ENCODE data around the gene GREM1.

The GREM1 gene

GRCh38 chr15:32709295-32710033, 8.3 kb upstream of the GREM1 start:
- H3K36me3 Mint-ChIP-seq (ENCODE audit: low read depth) = no peaks in the 10 kb centered on the region
- H3K27me3 Mint-ChIP-seq (ENCODE audit: low read depth) = peaks cover 35% of the 10 kb centered on the region
- no peaks in the 10 kb centered on the region for H3K4me1 Mint-ChIP-seq
- TF ChIP-seq, protein P1, sequence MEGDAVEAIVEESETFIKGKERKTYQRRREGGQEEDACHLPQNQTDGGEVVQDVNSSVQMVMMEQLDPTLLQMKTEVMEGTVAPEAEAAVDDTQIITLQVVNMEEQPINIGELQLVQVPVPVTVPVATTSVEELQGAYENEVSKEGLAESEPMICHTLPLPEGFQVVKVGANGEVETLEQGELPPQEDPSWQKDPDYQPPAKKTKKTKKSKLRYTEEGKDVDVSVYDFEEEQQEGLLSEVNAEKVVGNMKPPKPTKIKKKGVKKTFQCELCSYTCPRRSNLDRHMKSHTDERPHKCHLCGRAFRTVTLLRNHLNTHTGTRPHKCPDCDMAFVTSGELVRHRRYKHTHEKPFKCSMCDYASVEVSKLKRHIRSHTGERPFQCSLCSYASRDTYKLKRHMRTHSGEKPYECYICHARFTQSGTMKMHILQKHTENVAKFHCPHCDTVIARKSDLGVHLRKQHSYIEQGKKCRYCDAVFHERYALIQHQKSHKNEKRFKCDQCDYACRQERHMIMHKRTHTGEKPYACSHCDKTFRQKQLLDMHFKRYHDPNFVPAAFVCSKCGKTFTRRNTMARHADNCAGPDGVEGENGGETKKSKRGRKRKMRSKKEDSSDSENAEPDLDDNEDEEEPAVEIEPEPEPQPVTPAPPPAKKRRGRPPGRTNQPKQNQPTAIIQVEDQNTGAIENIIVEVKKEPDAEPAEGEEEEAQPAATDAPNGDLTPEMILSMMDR (IDR thresholded peaks at IDR 0.05; ENCODE audit: unreplicated experiment in 3 of 3) = no peak
- H3K4me3 Mint-ChIP-seq = no peak overlapping the region
- no peaks in the 10 kb centered on the region for H3K9me3 Mint-ChIP-seq
- no peak overlapping the region for H3K27ac Mint-ChIP-seq

DNA sequence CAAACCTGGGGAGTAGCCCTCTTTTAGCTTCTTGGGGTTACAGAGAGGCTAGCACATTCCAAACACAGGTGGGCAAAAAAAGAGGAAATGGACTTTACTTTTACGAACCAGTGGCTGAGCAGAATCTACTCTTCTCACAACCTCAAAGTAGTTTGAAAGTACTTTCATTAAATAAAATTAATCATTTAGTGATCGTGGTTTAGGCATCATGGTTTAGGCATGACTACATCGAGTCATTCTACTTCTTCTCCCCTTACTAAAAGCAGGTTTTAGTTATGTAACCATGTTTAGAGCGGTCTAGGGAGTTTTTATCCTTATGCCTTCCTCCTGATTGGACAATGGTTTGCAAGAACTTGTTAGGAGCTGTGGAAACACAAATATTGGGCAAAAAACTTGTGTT, 2.5 kb upstream of the GREM1 start:
- Mint-ChIP-seq H3K27me3 (ENCODE audit: low read depth) (peaks cover 83% of the 10 kb centered on the region), H3K4me1 (peaks cover 13% of the 10 kb centered on the region), H3K36me3 (ENCODE audit: low read depth) (no peaks in the 10 kb centered on the region), H3K27ac (no peak overlapping the region), H3K9me3 (no peaks in the 10 kb centered on the region), H3K4me3 (no peak overlapping the region)
- TF ChIP-seq, protein P1 (IDR thresholded peaks at IDR 0.05; ENCODE audit: unreplicated experiment in 3 of 3) = no peak

- H3K36me3 Mint-ChIP-seq (ENCODE audit: low read depth) = no peaks in the 10 kb centered on the region
- TF ChIP-seq, protein P1 (IDR thresholded peaks at IDR 0.05; ENCODE audit: unreplicated experiment in 3 of 3) = no peak
- H3K4me1 Mint-ChIP-seq = peaks cover 13% of the 10 kb centered on the region
- no peaks in the 10 kb centered on the region for H3K9me3 Mint-ChIP-seq
- peaks cover 94% of the 10 kb centered on the region for H3K27me3 Mint-ChIP-seq (ENCODE audit: low read depth)
- H3K4me3 Mint-ChIP-seq = peak overlapping the region; percentile 29 to 88 (median 42)
- no peak overlapping the region for H3K27ac Mint-ChIP-seq
Measured at GRCh38 chr15:32716216-32716914, 1.4 kb upstream of the GREM1 start.

- Mint-ChIP-seq H3K36me3 (ENCODE audit: low read depth) (no peaks in the 10 kb centered on the region), H3K27me3 (ENCODE audit: low read depth) (peaks cover 97% of the 10 kb centered on the region), H3K27ac (no peak overlapping the region), H3K4me3 (peak overlapping the region; percentile 29 to 88 (median 31)), H3K4me1 (peaks cover 13% of the 10 kb centered on the region), H3K9me3 (no peaks in the 10 kb centered on the region)
- TF ChIP-seq, protein P1 (IDR thresholded peaks at IDR 0.05; ENCODE audit: unreplicated experiment in 3 of 3) = no peak
Measured at GRCh38 chr15:32716915-32717425, 834 bp upstream of the GREM1 start.

DNA sequence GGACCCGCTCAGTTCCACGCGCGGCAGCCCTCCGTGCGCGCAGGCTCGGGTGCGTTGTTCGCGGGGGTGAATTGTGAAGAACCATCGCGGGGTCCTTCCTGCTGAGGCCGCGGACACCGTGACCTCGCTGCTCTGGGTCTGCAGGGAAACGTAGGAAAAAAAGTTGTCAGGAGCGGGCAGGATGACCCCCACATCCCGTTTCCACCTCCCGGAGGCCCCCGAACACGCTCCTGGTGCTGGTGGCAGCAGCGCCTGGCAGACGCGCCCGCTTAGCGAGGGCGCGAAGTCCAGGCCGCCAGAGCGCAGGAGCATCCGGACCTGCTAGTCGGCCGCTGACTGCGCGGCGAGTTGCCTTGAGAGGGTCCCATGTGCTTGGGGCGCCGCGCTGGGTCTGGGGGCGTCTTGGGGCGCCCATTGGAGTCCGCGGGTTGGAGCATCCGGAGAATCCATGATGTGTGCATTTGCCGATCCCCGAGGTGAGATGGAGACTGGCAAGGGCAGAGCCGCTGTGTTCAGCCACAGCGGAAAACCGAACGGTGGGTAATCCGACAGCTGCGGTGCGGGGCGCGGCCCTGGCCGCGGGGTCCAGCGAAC, 520 bp downstream of the GREM1 start:
- Mint-ChIP-seq H3K4me3 (peak overlapping the region; percentile 69 to 82 (median 77)), H3K4me1 (peaks cover 13% of the 10 kb centered on the region), H3K27me3 (ENCODE audit: low read depth) (peaks cover 98% of the 10 kb centered on the region), H3K27ac (no peak overlapping the region), H3K36me3 (ENCODE audit: low read depth) (peaks cover 9% of the 10 kb centered on the region), H3K9me3 (no peaks in the 10 kb centered on the region)
- TF ChIP-seq, protein P1 (IDR thresholded peaks at IDR 0.05; ENCODE audit: unreplicated experiment in 3 of 3) = no peak

Data from nephron (organoid).